GM08714 (cell line): ENCODE results near the gene HYOU1.
"Not testable (repeated sequence)": the region's sequence is repeated elsewhere in the genome, so short reads cannot be mapped to it uniquely, and the experiment has no call there.

ENCODE experiments used
- H3K4me3 ChIP-seq: fragments of 200-500 bp; sonication (Bioruptor generic); 2 replicates; pipeline ENCODE4 v1.5.1; 2014; ENCODE audit warnings: mild to moderate bottlenecking, low read length, inconsistent platforms
- ZNF274 ChIP-seq: IDR thresholded peaks from 2 replicates; pipeline ENCODE4 v1.6.1; 2012; ENCODE audit warnings: mild to moderate bottlenecking, low read depth, low read length

Gene HYOU1

DNA sequence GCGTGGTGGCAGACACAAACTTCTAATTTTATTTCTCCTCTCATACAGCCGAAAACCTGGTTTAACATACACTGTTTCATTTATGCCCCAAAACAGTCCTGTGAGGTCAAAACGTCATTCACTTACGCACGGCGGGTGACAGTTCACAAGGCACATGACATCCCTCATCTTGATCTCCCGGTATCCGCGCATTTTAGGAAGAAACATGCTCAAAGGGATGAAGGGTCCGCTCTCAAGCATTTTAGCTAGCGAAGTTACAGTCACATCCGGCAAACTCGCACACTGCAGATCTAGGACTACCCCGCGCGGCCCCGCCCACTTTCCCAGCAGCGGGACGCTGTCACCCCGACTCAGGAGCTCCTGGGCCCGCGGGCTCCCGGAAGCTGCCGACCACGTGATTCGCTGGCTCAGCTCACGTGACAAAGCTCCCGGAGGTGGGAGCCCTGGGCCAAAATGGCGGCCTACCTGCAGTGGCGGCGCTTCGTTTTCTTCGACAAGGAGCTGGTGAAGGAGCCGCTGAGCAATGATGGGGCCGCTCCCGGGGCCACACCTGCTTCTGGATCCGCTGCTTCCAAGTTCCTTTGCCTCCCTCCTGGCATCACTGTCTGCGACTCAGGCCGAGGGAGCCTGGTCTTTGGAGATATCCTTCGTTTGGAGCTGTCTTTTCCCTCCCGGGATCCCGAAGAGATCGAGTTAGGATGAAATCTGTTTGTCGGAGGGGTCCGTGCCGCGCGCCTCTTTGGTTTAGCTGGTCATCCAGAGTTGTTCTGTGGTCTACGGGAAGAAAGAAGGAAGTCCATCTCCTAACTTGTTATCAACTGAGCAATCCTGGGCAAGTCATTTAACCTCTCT, 10.6 kb upstream of the HYOU1 start, which contains the start of gene VPS11:
TSS of gene VPS11 (plus strand) at position 448 of the 852 bp plus-strand sequence. CDS start at position 454, 6 bp downstream.
- TF ChIP-seq ZNF274: no peak

DNA sequence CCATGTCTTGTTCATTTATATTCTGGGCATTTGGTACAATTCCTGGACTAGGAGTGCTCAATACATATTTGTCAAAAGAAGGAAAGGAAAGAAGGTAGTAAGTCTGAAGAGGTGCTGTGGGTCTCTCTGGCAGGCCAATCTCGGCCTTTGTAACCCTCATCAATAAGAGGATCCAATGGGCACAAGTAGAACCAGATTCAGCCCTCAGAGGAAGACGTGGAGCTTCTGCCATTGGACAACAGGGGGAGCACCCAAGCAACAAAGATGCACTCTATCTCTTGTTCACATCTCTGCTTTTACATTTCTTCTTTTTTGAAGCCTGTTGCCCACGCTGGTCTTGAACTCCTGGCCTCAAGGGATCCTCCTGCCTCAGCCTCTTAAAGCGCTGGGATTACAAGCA, 8.4 kb upstream of the HYOU1 start:
- no peak overlapping the region for H3K4me3 ChIP-seq
- no peak for TF ChIP-seq ZNF274

More for the DNA sequence above, 10.6 kb upstream of the HYOU1 start, which contains the start of gene VPS11:
- peak within 1 kb of the TSS; percentile 79 for H3K4me3 ChIP-seq

DNA sequence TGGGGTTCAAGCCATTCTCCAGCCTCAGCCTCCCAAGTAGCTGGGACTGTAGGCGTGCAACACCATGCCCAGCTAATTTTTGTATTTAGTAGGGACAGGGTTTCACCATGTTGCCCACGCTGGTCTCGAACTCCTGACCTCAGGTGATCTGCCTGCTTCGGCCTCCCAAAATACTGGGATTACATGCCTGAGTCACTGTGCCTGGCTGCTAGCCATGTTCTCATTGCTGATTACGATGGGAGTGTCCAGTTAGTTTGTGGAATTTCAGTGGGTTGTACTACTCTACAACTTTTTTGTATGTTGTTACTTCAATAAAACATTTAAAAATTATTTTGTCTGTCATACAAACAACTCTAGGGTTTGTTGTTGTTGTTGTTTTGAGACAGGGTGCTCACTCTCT, 5.8 kb upstream of the HYOU1 start:
- H3K4me3 ChIP-seq: no peak overlapping the region
- TF ChIP-seq ZNF274: no peak

DNA sequence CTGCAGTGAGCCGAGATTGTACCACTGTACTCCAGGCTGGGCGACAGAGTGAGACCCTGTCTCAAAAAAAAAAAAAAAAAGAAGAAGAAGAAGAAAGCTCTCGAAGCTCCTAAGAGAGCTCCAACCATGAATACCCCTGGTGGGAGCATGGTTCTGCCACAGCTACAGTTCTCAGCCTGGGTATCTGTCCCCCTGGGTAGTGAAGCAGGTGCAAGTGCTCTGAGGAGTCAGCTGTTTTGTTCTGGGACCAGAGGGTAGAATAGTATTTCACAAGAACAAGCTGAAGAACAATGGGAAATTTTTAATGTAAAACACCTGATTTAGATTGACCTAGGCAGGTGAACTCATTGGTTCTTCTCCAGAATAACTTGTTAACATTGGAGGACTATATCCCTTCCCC, 4.3 kb upstream of the HYOU1 start:
- TF ChIP-seq ZNF274: no peak
- no peak overlapping the region for H3K4me3 ChIP-seq

DNA sequence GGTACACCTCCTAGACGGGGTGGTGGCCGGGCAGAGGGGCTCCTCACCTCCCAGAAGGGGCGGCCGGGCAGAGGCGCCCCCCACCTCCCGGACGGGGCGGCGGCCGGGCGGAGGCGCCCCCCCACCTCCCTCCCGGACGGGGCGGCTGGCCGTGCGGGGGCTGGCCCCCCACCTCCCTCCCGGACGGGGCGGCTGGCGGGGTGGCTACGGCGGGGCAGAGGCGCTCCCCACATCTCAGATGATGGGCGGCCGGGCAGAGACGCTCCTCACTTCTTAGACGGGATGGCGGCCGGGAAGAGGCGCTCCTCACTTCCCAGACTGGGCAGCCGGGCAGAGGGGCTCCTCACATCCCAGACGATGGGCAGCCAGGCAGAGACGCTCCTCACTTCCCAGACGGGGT, 2.1 kb upstream of the HYOU1 start:
- H3K4me3 ChIP-seq: not testable (repeated sequence)

DNA sequence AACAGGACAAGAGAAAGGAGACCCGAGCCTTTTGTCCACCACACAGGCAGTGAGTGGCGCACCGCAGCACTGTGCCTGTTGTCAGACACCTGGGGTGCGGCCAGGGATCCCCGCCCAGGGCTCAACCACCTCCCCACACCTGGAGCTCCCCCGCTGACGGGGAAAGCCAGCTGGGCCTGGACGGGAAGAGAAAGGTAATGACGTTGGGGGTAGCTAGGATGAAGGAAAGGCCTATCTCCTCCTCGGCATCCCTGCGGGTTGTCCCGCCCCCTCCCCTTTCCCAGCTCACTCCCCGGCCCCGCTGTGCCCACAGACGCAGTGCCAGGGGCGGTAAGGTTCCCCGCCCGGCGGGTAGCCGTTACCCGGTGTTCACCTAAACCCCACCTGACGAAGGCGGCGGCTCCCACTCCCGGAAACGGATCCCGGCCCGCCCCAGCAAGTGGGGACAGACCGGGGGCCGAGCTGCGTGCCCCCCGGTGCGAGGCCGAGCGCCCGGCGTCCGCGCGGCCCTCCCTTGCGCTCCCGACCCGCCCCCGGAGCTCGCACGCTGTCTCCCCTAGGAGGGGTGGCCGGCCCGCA, 495 bp downstream of the HYOU1 start:
- no peak for TF ChIP-seq ZNF274
- peak overlapping the region; percentile 92 for H3K4me3 ChIP-seq

DNA sequence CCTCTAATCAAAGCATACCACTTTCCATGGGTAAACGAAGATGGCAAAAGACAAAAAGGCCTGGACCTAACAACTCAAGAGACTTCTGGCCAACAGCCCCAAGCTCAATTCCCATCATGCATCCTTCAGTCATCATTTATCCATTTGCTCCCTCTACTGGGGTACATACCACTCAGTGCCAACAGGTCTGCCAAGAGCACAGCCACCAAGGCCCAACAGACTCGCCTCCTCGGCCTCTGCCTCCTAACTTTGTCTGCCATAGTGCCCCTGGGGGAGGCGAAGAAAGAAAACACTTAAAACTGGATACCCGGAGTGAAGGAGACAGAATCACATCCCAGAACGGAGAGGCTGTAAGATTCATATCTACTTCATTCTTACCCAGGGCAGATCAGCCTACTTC, 1.1 kb downstream of the HYOU1 start:
- TF ChIP-seq ZNF274: no peak
- peak overlapping the region; percentile 92 for H3K4me3 ChIP-seq

DNA sequence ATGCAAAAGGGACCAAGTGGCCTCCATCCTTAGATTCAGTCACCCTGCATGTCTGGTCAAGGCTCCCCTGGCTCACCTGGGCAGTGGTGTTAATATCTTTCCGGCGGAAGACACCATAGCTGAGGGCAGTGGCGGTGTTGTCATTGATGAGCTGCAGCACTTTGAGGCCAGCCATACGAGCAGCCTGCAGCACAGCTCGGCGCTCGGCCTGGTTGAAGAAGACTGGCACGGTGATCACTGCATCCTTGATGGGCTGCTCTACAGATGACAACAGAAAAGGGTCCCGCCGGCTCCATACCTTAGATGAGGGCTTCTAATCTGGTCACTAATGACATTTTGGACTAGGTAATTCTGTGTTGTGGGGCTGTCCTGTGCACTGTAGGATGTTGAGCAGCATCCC, 2.6 kb downstream of the HYOU1 start:
- H3K4me3 ChIP-seq: no peak overlapping the region
- no peak for TF ChIP-seq ZNF274

DNA sequence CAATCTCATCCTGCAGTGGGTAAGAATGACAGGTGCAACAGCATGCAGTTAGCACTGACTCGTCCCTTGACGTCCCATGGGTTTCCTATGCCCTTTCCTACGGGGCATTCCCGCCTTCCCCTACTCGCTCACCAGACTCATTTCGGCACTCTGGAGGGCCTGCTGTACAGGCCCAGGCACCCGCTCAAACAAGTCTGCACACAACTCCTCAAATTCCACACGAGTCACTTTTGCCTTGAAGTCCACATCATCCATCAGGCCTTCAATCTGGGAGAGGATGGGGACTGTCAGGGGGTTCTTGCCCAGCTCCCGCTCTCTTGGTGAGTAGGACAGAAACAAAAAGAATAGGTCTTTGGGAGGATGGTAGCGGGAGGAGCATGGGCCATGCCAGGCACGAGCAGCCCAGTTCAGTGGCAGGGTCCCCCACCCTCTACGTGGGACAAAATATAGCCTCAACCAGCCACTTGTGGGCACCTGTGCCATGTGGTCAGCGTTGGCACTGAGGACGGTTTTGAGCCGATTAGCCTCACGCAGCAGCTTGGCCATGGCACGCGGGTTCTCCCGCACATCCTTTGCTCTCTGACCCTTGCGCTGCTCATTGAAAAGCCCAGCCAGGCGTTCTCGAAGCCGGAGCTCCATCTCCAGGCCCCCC, 4.7 kb downstream of the HYOU1 start:
- TF ChIP-seq ZNF274: no peak

DNA sequence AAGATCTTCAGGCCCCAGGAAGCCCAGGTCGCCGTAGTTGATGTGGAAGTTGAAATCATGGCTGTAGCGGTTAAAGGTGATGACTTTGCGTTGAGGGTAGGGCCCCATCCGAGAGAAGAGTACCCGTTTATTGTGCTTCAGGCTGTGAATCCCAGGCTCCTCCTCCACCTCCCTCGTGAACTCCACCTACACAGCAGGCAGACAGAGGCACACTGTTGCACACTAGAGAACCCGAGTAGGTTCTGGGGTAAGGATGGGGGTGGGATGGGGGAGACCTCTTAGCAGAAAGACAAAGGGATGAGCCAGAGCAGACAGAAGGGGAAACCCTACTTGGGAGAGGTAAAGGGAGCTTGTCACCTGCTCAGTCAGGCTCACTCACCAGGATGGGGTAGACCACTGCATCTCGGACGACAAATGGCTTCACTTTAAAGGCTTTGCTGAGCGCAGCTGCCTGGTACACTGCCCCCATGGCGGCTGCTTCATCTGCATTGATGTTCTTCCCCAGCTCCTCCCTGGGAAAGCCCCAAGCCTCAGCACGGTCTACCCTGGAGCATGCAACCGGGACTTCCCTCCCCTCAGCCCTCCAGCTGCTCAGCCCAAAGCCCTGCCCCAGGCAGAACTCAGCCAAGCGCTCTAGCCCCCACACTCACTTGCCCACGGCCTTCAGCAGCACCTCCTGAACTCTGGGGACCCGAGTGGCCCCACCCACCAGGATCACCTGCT, 5.4 kb downstream of the HYOU1 start:
- TF ChIP-seq ZNF274: no peak
- H3K4me3 ChIP-seq: no peak overlapping the region; the same call in 1 of the 2 replicates

More for the DNA sequence above, 4.7 kb downstream of the HYOU1 start:
- H3K4me3 ChIP-seq: no peak overlapping the region

DNA sequence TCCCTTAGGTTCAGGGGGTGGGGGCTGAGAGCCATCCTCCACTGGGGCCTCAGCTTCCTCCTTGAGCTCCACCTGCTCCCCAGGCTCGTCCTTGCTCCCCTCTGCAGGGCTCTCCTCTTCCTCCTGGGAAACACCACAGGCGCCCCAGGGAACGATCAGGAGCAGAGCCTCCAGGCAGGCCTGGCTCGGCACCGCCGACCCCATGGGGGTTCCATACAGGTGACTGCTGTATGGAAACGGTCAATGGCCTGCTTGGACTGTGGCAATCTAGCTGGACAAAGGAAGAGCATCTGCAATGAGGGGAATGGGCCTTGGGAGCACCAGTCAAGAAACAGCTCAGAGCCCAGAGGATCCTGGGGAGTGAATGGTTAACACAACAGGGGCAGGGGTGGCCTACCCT, 7.9 kb downstream of the HYOU1 start:
- no peak for TF ChIP-seq ZNF274
- H3K4me3 ChIP-seq: no peak overlapping the region

DNA sequence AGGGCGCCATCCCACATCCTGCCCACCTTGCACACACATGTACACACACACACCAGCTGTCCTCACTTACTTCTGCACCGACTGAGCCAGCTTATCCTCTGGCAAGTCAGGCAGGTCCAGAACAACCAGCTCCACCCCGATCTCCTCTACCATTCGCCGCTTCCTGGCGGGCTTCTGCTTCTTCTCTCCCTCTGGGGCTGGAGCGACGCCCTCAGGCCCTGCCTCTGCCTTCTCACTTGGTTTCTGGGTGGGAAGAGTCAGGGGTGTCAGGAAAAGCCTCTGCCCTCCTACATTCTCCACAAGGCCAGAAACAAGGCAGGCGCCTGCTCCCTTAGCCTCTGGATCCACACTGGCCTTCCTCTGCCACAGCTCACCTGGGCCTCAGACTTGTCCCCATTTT, 8.4 kb downstream of the HYOU1 start:
- no peak overlapping the region for H3K4me3 ChIP-seq
- TF ChIP-seq ZNF274: no peak

DNA sequence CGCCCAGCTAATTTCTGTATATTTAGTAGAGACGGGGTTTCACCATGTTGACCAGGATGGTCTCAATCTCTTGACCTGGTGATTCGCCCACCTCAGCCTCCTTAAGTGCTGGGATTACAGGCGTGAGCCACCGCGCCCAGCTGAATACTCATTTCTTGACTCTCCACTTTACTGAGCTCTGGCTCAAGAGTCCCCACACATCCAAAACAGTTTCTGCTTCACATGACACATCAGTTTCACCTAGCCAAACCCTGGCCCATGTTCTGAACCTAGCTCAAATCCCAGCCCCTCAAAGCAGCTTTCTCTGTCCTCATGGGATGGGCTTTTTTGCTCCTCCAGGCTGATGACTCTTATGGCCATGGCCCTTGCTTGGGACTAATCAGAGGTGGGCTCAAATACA, 9.8 kb downstream of the HYOU1 start:
- no peak for TF ChIP-seq ZNF274
- no peak overlapping the region for H3K4me3 ChIP-seq

DNA sequence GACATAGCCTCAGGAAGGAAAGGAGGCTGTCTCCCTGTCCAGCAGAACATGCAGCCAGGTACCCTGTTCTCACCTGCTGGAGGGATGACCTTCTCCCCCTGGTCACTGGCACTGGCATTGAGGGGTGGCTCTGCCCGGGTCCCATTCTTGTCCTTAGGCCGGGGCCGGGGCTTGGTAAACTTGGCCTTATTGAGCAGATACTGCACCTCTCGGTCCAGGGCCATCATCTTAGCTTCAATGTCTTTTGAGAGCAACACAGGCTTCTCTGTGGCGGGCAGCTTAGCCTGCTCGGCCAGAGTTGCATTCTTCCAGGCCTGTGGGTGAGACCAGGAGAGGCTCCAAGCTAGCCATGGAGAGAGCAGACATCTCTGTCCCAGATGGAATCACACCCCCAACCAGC, 10.5 kb downstream of the HYOU1 start:
- no peak for TF ChIP-seq ZNF274

More for the DNA sequence above, 10.5 kb downstream of the HYOU1 start:
- no peak overlapping the region for H3K4me3 ChIP-seq
